CD4-positive, alpha-beta T cell treated with Interleukin-12 subunit alpha and Interleukin-12 subunit beta, for 1 hour (primary cell): ENCODE results near the gene CLDN15.
"Not testable (repeated sequence)": the region's sequence is repeated elsewhere in the genome, so short reads cannot be mapped to it uniquely, and the experiment has no call there.

Experiments
- DNase-seq: peaks from one replicate; pipeline ENCODE4 v3.0.0-alpha.2; 2020

CLDN15 gene, protein sequence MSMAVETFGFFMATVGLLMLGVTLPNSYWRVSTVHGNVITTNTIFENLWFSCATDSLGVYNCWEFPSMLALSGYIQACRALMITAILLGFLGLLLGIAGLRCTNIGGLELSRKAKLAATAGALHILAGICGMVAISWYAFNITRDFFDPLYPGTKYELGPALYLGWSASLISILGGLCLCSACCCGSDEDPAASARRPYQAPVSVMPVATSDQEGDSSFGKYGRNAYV

GRCh38 chr7:101237206-101238067 lies at the start of gene CLDN15:
CLDN15 (minus strand) TSS chr7:101237802; CDS start chr7:101237581, 221 bp downstream.
- no peak for DNase-seq

GRCh38 chr7:101287032-101287431 lies 49.4 kb upstream of the CLDN15 start:
- DNase-seq: no peak

- not testable (repeated sequence) for DNase-seq
These were observed 48.3 kb upstream of the CLDN15 start for GRCh38 chr7:101285880-101286279.

GRCh38 chr7:101285171-101285570 lies 47.6 kb upstream of the CLDN15 start:
- no peak for DNase-seq

DNA sequence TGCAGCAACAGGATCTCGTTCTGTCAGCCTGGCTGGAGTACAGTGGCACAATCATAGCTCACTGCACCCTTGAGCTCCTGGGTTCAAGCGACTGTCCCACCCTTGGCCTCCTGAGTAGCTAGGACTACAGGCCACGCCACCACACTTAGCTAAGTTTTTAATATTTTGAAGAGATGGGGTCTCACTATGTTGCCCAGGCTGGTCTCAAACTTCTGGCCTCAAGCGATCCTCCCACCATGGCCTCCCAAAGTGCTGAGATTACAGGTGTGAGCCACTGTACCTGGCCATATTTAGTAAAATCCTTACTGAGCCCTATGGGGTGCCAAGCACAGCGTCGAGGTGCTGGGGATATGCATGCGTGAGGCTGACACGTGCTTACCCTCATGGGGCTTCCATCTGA lies 43.3 kb upstream of the CLDN15 start:
- not testable (repeated sequence) for DNase-seq

- DNase-seq: no peak
These were observed 41.1 kb upstream of the CLDN15 start for GRCh38 chr7:101278461-101279292.

GRCh38 chr7:101277155-101277554 lies 39.6 kb upstream of the CLDN15 start:
- DNase-seq: no peak

DNA sequence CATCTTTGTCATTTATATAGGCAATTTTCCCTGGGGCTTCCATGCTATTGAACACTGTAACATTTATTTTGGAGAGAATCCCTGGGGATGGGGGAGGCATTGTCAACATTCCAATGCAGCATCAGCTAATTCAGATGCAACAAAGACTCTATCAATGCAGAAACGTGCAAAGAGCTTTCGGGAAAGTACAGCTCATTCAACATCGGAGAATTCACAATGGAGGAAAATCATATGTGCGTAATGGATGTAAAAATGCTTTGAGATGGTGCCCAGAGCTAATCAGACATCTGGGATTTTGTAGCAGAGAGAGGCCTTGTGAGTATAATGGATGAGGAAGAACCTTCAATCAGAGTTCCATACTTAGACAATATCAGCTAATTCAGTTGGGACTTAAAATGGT lies 35.6 kb upstream of the CLDN15 start:
- DNase-seq: no peak

GRCh38 chr7:101271021-101271420 lies 33.4 kb upstream of the CLDN15 start:
- DNase-seq: no peak

GRCh38 chr7:101269664-101270063 lies 32.1 kb upstream of the CLDN15 start:
- no peak for DNase-seq

DNA sequence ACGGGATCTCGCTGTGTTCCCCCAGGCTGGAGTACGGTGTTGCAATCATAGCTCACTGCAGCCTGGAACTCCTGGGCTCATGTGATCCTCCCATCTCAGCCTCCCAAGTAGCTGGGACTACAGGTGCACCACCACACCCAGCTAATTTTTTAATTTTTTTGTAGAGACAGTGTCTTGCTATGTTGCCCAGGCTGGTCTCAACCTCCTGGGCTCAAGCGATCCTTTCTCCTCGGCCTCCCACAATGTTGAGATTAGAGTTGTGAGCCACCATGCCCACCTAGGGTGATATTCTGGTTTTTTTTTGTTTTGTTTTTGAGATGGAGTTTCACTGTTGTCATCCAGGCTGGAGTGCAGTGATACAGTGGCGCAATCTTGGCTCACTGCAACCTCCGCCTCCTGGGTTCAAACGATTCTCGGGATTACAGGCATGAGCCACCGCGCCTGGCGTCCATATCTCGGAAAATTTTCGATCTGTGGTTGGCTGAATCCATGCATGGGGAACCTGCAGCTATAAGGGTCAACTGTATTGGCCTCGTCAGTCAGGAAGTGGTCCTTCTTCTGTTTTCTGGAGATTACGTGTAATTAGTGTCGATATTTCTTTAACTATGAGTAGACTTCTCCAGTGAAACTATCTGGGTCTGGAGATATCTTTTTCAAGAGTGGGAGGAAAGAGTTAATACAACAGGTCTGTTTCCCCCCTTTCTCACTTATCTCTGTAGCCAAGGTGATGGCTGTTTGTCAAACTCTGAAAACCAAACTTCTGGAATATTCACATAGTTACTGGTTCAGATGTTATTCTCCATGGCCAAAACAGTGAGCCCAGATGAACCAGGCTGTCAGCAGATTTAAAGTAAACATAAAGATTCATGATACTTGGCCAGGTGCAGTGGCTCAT lies 28.3 kb upstream of the CLDN15 start:
- DNase-seq: no peak

DNA sequence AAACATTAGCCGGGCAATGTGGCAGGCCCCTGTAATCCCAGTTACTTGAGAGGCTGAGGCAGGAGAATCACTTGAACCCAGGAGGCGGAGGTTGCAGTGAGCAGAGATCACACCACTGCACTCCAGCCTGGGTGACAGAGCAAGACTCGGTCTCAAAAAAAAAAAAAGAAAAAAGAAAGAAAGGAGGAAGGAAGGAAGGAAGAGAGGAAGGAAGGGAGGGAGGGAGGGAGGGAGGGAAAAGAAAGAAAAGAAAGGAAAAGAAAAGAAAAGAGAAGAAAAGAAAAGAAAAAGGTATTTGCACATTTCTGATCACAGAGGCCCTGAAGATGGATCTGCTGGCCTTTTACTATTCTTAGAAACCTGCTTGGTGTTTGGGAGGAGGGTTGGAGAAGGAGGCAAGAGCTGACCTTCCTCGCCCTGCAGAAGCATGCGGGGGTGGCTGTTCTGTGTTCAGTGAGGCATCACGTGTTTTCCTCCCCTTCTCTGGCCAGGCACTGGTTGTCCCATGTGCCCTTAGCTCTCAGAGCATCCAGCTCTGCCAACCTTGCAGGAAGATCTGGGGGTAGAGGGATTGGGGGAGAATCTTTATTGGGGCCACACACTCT lies 26.6 kb upstream of the CLDN15 start:
- not testable (repeated sequence) for DNase-seq

GRCh38 chr7:101258243-101258731 lies 20.7 kb upstream of the CLDN15 start:
- no peak for DNase-seq

- no peak for DNase-seq
These were observed 18.2 kb upstream of the CLDN15 start for GRCh38 chr7:101255796-101256195.

GRCh38 chr7:101253199-101253598 lies 15.6 kb upstream of the CLDN15 start:
- not testable (repeated sequence) for DNase-seq

- peak; percentile 99 for DNase-seq
These were observed 14.5 kb upstream of the CLDN15 start for GRCh38 chr7:101251871-101252659.

DNA sequence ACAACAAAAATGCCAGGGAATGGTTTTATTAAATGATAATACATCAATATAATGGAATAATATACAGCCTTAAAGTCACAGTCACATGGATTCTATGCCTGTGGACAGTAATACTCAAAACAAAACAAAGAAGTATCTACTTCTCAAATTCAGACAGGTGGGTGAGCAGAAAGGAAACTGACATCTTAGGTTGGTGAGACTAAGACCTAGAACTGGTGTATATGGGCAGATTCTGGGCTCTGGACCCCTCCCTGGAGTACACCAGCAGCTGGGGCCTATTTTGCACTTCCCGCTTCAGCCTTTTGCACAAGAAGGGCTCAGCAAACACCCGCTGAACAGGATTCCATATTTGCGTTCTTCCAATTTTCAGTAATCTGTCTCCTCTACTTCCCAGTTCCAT lies 12.7 kb upstream of the CLDN15 start:
- no peak for DNase-seq

DNA sequence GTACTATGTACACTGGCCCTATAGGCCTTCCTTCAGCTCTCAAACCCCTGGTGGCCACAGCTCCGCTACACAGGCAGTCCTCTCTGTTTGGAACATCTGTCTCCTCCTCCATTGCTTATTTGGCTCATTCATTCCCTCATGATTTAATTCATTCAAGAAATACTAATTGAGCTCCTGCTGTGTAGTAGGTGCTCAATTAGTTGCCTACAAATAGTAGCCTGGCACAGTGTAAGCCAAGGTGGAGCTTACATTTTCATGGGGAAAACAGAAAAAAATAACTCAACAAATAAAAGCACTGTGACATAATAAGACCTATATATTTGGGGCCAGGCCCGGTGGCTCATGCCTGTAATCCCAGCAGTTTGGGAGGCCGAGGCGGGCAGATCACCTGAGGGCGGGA lies 10.7 kb upstream of the CLDN15 start:
- DNase-seq: no peak

DNA sequence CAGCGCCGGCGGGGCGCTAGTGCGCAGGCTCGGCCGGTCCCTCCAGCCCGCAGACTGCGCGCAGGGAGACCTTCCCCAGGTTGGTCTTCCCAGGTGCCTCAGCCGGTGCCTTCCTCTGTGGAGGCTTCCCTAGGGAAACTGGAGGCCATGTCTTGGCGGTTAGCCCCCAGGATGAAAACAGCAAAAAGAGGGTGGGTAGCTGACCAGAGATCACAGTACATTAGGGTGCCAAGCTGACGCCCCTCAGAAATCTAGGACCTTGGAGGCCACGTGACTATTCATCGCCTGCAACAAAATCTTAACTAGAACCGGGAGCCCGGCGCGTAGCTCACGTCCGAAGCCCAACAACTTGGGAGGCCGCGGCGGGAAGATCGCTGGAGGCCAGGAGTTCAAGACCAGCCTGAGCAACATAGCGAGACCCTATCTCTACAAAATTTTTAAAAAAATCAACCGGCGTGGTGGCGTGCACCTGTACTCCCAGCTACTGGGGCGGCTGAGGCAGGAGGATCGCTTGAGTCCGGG lies 7.6 kb upstream of the CLDN15 start:
- DNase-seq: no peak

GRCh38 chr7:101244375-101245146 lies 7.0 kb upstream of the CLDN15 start, which contains the start of gene FIS1:
FIS1 (minus strand) TSS chr7:101245081; CDS start chr7:101245004, 77 bp downstream.
- peak; percentile 92 for DNase-seq
